H9 (cell line): Measurements from ENCODE around the gene KIAA0513. TPM values are rescaled to one million over a fixed set of nuclear protein-coding genes. Genes with fewer than 3 reads are reported as not detected.

ENCODE experiments used
- DNase-seq: peaks from one replicate; pipeline ENCODE4 v3.0.0-alpha.2; 2017
- H2AFZ ChIP-seq: one replicate; pipeline ENCODE4 v1.6.1; 2013; ENCODE audit warnings: mild to moderate bottlenecking, low read length, control low read depth, moderate library complexity
- H2AK5ac ChIP-seq: 2 replicates; pipeline ENCODE4 v1.6.1; 2013; ENCODE audit warnings: low read length, control low read depth, mixed read lengths; ENCODE audit not compliant: insufficient read length
- H2BK120ac ChIP-seq: one replicate; pipeline ENCODE4 v1.6.1; 2013; ENCODE audit warnings: low read depth, mild to moderate bottlenecking, low read length, control low read depth, inconsistent platforms; ENCODE audit not compliant: poor library complexity, severe bottlenecking
- H2BK12ac ChIP-seq: 2 replicates; pipeline ENCODE4 v1.6.1; 2013; ENCODE audit warnings: low read length, control low read depth, mixed read lengths, low read depth; ENCODE audit not compliant: insufficient read length
- H2BK15ac ChIP-seq: 2 replicates; pipeline ENCODE4 v1.6.1; 2013; ENCODE audit warnings: low read depth, low read length, control low read depth
- H2BK20ac ChIP-seq: one replicate; pipeline ENCODE4 v1.6.1; 2013; ENCODE audit warnings: low read depth, mild to moderate bottlenecking, low read length, control low read depth, inconsistent platforms; ENCODE audit not compliant: poor library complexity, severe bottlenecking
- H2BK5ac ChIP-seq: 2 replicates; pipeline ENCODE4 v1.6.1; 2013; ENCODE audit warnings: low read length, control low read depth, mixed read lengths; ENCODE audit not compliant: insufficient read length
- H3K14ac ChIP-seq: 2 replicates; pipeline ENCODE4 v1.6.1; 2013; ENCODE audit warnings: low read length, control low read depth; ENCODE audit not compliant: insufficient read depth
- H3K18ac ChIP-seq: 2 replicates; pipeline ENCODE4 v1.6.1; 2013; ENCODE audit warnings: low read depth, mild to moderate bottlenecking, mixed read lengths, low read length, control low read depth; ENCODE audit not compliant: insufficient read length
- H3K23ac ChIP-seq: 2 replicates; pipeline ENCODE4 v1.6.1; 2013; ENCODE audit warnings: low read length, control low read depth, mixed read lengths, low read depth; ENCODE audit not compliant: insufficient read length
- H3K23me2 ChIP-seq: 2 replicates; pipeline ENCODE4 v1.6.1; 2013; ENCODE audit warnings: low read depth, mild to moderate bottlenecking, mixed read lengths, low read length, control low read depth; ENCODE audit not compliant: insufficient read length, poor library complexity, severe bottlenecking
- H3K27ac ChIP-seq: 2 replicates; pipeline ENCODE4 v1.5.1; 2013; ENCODE audit warnings: low read length, control low read depth, mixed read lengths, low read depth; ENCODE audit not compliant: insufficient read length
- H3K27me3 ChIP-seq: 2 replicates; pipeline ENCODE4 v1.6.1; 2013; ENCODE audit warnings: low read length, control low read depth, inconsistent platforms; ENCODE audit not compliant: insufficient read depth
- H3K4ac ChIP-seq: 2 replicates; pipeline ENCODE4 v1.6.1; 2013; ENCODE audit warnings: low read depth, mild to moderate bottlenecking, control low read depth, inconsistent platforms, low read length, moderate library complexity
- H3K4me1 ChIP-seq: 2 replicates; pipeline ENCODE4 v1.6.1; 2013; ENCODE audit warnings: low read length, control low read depth, inconsistent platforms; ENCODE audit not compliant: insufficient read depth
- H3K4me2 ChIP-seq: 2 replicates; pipeline ENCODE4 v1.6.1; 2013; ENCODE audit warnings: low read length, control low read depth, mixed read lengths; ENCODE audit not compliant: insufficient read length, insufficient read depth
- H3K56ac ChIP-seq: 2 replicates; pipeline ENCODE4 v1.6.1; 2013; ENCODE audit warnings: low read depth, mild to moderate bottlenecking, mixed read lengths, low read length, control low read depth; ENCODE audit not compliant: insufficient read length
- H3K79me1 ChIP-seq: 2 replicates; pipeline ENCODE4 v1.6.1; 2013; ENCODE audit warnings: low read depth, mild to moderate bottlenecking, moderate library complexity, low read length, control low read depth, inconsistent platforms; ENCODE audit not compliant: insufficient read depth, poor library complexity, severe bottlenecking
- H3K79me2 ChIP-seq: 2 replicates; pipeline ENCODE4 v1.6.1; 2013; ENCODE audit warnings: low read length, control low read depth, inconsistent platforms; ENCODE audit not compliant: insufficient read depth
- H3K9ac ChIP-seq: 2 replicates; pipeline ENCODE4 v1.6.1; 2013; ENCODE audit warnings: low read length, control low read depth, mixed read lengths; ENCODE audit not compliant: insufficient read length; ENCODE audit errors: extremely low read depth
- H3K9me3 ChIP-seq: one replicate; pipeline ENCODE4 v1.6.1; 2013; ENCODE audit warnings: low read depth, low read length, inconsistent platforms; ENCODE audit not compliant: control insufficient read depth
- H3T11ph ChIP-seq: one replicate; pipeline ENCODE4 v1.6.1; 2013; ENCODE audit warnings: mild to moderate bottlenecking, low read length, control low read depth, inconsistent platforms
- H4K20me1 ChIP-seq: one replicate; pipeline ENCODE4 v1.6.1; 2013; ENCODE audit not compliant: control insufficient read depth, insufficient read length, insufficient read depth
- H4K5ac ChIP-seq: 2 replicates; pipeline ENCODE4 v1.6.1; 2013; ENCODE audit warnings: low read depth, mild to moderate bottlenecking, mixed read lengths, low read length, control low read depth; ENCODE audit not compliant: insufficient read length
- H4K8ac ChIP-seq: replicated peaks from 2 replicates; pipeline ENCODE4 v1.6.1; 2013; ENCODE audit warnings: low read length, control low read depth, mixed read lengths, low read depth; ENCODE audit not compliant: insufficient read length
- H4K91ac ChIP-seq: 2 replicates; pipeline ENCODE4 v1.6.1; 2013; ENCODE audit warnings: low read depth, mild to moderate bottlenecking, moderate library complexity, mixed read lengths, low read length, control low read depth; ENCODE audit not compliant: insufficient read length
- H3K27ac Mint-ChIP-seq, 3 experiments: 2 replicates in 2 of 3; 3 replicates in 1 of 3; pipeline ENCODE4 v1.8.0; 2020 to 2021; ENCODE audit warnings: mixed read lengths in 3 of 3, mild to moderate bottlenecking in 1 of 3, moderate library complexity in 1 of 3
- H3K27me3 Mint-ChIP-seq: 2 replicates; pipeline ENCODE4 v1.8.0; 2021; ENCODE audit warnings: low read depth, mild to moderate bottlenecking, moderate library complexity, mixed read lengths
- H3K36me3 Mint-ChIP-seq, 3 experiments: 2 replicates in 2 of 3; 3 replicates in 1 of 3; pipeline ENCODE4 v1.8.0; 2020 to 2021; ENCODE audit warnings: low read depth in 3 of 3, mixed read lengths in 3 of 3; ENCODE audit not compliant: insufficient read depth in 1 of 3
- H3K4me1 Mint-ChIP-seq, 2 experiments: 2 replicates each; pipeline ENCODE4 v1.8.0; 2020; ENCODE audit warnings: mixed read lengths in 2 of 2
- H3K4me3 Mint-ChIP-seq, 2 experiments: 2 replicates in 1 of 2; 3 replicates in 1 of 2; pipeline ENCODE4 v1.8.0; 2020 to 2021; ENCODE audit warnings: mild to moderate bottlenecking in 2 of 2, mixed read lengths in 2 of 2, moderate library complexity in 1 of 2
- H3K9me3 Mint-ChIP-seq, 2 experiments: 2 replicates in 1 of 2; 3 replicates in 1 of 2; pipeline ENCODE4 v1.8.0; 2020; ENCODE audit warnings: mild to moderate bottlenecking in 2 of 2, mixed read lengths in 2 of 2, moderate library complexity in 1 of 2
- WGBS: extraction: QIAGEN DNeasy Blood & Tissue Kit; methylation state at CpG from one replicate; pipeline ENCODE4 v1.1.7; 2013; ENCODE audit warnings: missing lambda C conversion rate, low lambda C conversion rate, mixed read lengths; ENCODE audit not compliant: insufficient read length; ENCODE audit errors: extremely low coverage; 5-methylcytosine and 5-hydroxymethylcytosine counted together
- total RNA-seq: library from RNA; stranded (reverse); gene quantifications from 2 replicates; pipeline ENCODE4 v1.2.1, GENCODE V29; 2021
- TF ChIP-seq, protein P1 (sequence below): fragments of 200-600 bp; sonication (generic); conservative IDR thresholded peaks from 3 replicates; pipeline ENCODE4 v1.8.0; 2021; ENCODE audit warnings: antibody characterized with exemption, mild to moderate bottlenecking

The KIAA0513 gene
- total RNA-seq, 1 experiment from 2014 or later, result 4.7 TPM

DNA sequence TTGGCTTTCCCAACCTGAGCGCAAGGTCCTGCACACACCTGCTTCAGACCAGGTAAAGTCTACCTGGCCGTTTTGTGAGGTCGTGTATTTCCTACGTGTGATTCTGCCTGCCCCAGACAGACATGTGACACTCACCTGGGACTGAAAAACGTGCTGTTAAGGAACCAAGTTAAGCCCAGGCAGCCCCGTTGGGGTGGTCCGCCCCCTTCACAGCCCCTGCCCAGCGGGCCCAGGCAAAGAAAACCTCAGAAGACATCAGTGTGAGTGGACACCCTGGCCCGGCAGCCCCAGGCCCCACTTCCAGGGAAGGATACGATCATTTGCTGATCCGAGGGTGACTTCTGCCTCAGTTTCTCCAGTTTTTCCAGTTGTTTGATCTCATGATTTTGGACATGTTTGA is 79.9 kb downstream of the KIAA0513 start:
- Histone ChIP-seq H3K79me2 (no peaks in the 10 kb centered on the region), H3K56ac (no peak overlapping the region), H3K9me3 (no peaks in the 10 kb centered on the region), H3K9ac (no peak overlapping the region), H2BK5ac (no peak overlapping the region), H2BK20ac (no peak overlapping the region), H2AK5ac (no peak overlapping the region), H3K23me2 (no peaks in the 10 kb centered on the region), H3T11ph (no peak overlapping the region), H2BK120ac (no peak overlapping the region), H4K91ac (no peak overlapping the region), H2BK15ac (no peak overlapping the region), H4K20me1 (no peaks in the 10 kb centered on the region), H3K27me3 (no peaks in the 10 kb centered on the region), H2AFZ (no peak overlapping the region), H3K14ac (no peak overlapping the region), H3K4me1 (no peaks in the 10 kb centered on the region), H3K23ac (no peak overlapping the region), H3K79me1 (no peaks in the 10 kb centered on the region), H3K27ac (no peak overlapping the region), H3K4me2 (no peak overlapping the region), H2BK12ac (no peak overlapping the region), H3K4ac (no peak overlapping the region), H3K18ac (no peak overlapping the region), H4K8ac (no peak overlapping the region), H4K5ac (no peak overlapping the region)
- no peaks in the 10 kb centered on the region for H3K36me3 Mint-ChIP-seq
- no CpG with 5 or more reads among the region's 11 CpGs for WGBS
- H3K27me3 Mint-ChIP-seq, result peaks cover 19% of the 10 kb centered on the region
- H3K4me1 Mint-ChIP-seq, result peaks cover 4 to 18% of the 10 kb centered on the region in 2 experiments; a peak in 3 of 4 replicates
- no peak for DNase-seq
- no peak overlapping the region for H3K27ac Mint-ChIP-seq
- no peak overlapping the region for H3K4me3 Mint-ChIP-seq
- H3K9me3 Mint-ChIP-seq, result no peaks in the 10 kb centered on the region
- TF ChIP-seq, protein P1, sequence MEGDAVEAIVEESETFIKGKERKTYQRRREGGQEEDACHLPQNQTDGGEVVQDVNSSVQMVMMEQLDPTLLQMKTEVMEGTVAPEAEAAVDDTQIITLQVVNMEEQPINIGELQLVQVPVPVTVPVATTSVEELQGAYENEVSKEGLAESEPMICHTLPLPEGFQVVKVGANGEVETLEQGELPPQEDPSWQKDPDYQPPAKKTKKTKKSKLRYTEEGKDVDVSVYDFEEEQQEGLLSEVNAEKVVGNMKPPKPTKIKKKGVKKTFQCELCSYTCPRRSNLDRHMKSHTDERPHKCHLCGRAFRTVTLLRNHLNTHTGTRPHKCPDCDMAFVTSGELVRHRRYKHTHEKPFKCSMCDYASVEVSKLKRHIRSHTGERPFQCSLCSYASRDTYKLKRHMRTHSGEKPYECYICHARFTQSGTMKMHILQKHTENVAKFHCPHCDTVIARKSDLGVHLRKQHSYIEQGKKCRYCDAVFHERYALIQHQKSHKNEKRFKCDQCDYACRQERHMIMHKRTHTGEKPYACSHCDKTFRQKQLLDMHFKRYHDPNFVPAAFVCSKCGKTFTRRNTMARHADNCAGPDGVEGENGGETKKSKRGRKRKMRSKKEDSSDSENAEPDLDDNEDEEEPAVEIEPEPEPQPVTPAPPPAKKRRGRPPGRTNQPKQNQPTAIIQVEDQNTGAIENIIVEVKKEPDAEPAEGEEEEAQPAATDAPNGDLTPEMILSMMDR, result no peak
